Stimulated activated naive CD4-positive, alpha-beta T cell (primary cell): ENCODE results near the gene F7.
"Not testable (repeated sequence)": the region's sequence is repeated elsewhere in the genome, so short reads cannot be mapped to it uniquely, and the experiment has no call there.

Experiments
- DNase-seq, 6 experiments: peaks; one replicate each; lab custom pipeline; 2025; lab: John Stamatoyannopoulos, UW

F7 gene

GRCh38 chr13:113153810-113154748, 48.5 kb downstream of the F7 start:
- peak; percentile 62 to 82 (median 72) for DNase-seq

GRCh38 chr13:113155201-113155600, 49.6 kb downstream of the F7 start:
- no peak for DNase-seq

GRCh38 chr13:113155982-113156655, 50.5 kb downstream of the F7 start:
- DNase-seq = no peak

- no peak for DNase-seq
Observed at GRCh38 chr13:113157206-113157928, 51.8 kb downstream of the F7 start.

DNA sequence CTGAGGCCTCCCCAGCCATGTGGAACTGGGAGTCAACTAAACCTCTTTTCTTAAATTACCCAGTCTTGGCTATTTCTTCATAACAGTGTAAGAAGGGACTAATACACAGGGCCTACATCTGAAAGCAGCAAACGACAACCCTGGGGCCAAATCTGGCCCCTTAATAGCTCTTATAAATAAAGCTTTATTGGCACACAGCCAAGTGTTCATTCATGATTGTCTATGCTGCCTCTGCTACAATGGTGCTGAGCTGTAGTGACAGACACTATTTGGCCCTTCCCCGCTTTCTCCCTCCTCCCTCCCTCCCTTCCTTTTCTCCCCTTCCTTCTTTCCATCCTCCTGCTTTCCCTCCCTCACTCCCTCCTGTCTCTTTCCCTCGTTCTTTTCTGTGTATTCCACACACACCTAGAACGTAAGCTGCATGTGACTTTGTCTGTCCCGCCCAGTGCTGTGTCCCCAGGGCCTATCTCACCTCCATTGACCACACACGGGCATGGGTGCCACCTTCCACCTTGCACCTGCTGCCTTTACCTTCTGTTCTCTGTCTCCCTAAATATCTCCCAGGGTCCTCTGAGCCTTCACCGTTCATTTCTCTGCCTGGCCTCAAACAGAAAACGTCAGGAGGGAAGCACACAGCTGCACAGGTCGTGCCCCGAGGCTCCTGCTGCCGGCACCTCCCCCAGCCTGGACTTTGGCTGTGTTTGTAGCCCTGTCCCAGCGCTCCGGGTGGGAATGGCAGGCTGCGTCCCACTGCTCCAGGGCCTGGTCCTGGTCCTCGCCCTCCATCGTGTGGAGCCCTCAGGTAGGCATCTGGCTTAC, 52.5 kb downstream of the F7 start, which contains the start of gene PROZ:
Gene PROZ, plus strand, starts transcription at position 720 of the 819 bp plus-strand sequence. Its CDS starts 13 bp downstream, at position 733.
- DNase-seq = no peak

DNA sequence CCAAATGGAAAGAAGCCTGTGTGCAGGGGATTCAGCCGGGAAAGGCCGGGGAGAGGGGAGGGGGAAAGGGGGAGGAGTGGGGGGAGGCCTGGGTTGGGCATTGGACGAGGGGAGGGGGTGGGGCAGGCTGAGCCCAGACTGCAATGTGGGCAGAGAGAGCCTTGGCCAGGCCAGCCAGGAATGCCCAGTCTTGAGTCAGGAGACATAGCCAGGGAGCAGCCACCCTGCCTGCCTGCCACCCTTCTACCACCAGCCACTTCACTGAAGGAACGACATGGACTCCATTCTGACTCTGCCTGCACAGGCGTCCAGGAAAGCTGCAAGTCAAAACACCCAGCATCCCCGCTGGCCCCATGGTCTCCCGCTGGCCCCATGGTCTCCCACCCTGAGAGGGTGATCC, 53.4 kb downstream of the F7 start:
- no peak for DNase-seq

- DNase-seq = no peak
Observed at GRCh38 chr13:113159701-113160100, 54.1 kb downstream of the F7 start.

GRCh38 chr13:113160983-113161382, 55.4 kb downstream of the F7 start:
- no peak for DNase-seq

DNA sequence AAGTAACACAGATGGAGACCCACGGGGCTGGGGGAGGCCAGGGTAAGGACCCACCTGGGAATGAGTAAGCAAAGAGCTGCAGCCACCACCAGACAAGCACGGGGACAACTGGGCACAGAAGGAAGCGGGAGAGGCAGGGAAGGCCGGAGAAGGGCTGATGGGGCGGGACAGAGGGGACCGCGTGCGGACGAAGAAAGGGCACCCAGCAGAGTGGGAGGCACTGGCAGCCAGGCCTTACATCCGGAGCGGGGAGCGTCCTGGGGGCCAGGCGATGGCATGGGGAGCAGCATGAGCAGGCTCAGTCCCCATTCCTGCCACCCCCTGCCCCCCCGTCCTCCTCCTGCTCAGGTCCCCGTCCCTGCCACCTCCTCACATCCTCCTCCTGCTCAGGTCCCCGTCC, 55.8 kb downstream of the F7 start:
- DNase-seq = no peak

DNA sequence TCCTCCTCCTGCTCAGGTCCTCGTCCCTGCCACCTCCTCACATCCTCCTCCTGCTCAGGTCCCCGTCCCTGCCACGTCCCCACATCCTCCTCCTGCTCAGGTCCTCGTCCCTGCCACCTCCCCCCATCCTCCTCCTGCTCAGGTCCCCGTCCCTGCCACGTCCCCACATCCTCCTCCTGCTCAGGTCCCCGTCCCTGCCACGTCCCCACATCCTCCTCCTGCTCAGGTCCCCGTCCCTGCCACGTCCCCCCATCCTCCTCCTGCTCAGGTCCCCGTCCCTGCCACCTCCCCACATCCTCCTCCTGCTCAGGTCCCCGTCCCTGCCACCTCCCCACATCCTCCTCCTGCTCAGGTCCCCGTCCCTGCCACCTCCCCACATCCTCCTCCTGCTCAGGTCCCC, 56.4 kb downstream of the F7 start:
- not testable (repeated sequence) for DNase-seq

DNA sequence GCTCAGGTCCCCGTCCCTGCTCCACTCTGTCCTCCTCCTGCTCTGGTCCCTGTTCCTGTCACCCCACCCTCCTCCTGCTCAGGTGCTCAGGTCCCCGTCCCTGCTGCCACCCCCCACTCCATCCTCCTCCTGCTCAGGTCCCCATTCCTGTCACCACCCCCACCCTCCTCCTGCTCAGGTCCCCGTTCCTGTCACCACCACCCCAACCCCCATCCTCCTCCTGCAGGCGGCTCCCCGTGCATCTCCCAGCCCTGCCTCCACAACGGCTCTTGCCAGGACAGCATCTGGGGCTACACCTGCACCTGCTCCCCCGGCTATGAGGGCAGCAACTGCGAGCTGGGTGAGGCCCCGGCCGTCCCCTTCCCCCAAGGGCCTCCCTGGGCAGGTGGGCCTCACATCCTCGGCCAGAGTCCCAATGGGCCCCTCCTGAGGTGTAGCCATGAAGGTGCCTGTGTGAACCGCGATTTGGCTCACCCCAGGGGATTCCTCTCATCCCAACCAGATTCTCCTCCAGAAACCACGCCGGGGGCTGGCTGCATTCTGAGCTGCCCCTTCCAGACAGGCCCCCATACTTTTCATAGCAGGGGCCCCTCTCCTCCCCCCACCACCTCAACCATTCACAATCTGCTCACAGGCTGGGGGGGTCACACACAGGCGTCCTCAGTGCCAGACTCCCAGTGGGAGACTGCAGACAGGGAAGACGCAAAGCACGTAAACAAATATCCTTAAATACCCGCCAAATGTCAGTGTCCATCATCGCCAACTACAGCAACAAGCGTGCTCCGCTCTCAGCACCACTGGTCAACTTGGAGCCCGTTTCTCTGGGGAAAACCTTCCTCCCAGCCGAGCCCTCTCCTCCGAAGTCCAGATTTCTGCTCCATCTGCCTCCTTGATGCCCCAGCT, 57.4 kb downstream of the F7 start:
- peak in 2 of 6 experiments; percentile 22 to 32 for DNase-seq

DNA sequence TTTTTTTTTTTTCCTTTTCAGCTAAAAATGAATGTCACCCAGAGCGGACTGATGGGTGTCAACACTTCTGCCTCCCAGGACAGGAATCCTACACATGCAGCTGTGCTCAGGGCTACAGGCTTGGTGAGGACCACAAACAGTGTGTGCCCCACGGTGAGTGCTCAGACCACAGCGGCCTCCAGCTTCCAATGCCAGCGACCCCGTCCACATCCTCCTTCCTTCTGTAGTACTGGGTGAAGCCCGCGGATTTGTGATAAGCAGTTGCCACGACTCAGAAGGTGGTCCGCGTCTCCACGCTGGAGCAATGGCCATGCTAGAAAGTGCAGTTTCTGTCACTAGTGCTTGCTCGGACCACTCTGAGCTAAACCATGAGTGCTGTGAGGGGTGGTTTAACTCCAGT, 58.9 kb downstream of the F7 start:
- DNase-seq = no peak

DNA sequence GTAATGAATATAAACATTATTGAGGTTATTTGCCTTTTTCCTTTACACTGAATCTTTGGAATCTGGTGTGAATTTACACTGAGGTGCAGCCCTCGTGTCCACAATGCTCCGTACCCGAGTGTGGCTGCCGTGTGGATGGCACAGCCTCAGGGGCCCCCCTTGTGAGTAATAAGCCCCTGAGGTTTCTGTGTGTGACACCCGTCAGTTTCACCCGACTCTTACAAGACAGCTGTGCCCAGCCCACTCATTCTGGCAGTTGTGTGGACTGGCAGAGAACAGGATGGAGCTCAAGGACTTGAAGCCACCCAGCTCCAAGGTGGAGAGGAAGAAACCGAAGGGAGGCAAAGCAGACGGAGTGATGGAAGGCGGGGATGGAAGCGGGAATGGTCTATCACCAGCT, 60.7 kb downstream of the F7 start:
- DNase-seq = no peak

DNA sequence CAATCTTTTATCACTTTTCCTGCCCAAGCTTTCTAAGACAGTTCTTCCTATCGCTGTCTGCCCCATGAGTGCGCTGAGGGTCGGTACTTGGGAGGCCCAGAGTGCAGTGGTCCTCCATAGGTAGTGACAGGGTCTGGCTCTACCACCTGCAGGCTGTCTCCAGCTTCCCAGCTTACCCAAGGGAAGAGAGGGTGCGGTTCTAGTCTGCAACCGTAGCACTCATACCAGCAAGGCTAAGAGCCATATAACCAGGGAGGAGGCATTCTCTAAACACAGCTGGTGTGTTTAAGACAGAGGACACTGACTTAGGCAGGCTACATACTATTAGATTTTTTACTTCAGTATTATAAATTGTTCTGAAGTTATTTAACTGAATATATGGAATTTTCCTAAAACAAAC, 61.1 kb downstream of the F7 start:
- no peak for DNase-seq

DNA sequence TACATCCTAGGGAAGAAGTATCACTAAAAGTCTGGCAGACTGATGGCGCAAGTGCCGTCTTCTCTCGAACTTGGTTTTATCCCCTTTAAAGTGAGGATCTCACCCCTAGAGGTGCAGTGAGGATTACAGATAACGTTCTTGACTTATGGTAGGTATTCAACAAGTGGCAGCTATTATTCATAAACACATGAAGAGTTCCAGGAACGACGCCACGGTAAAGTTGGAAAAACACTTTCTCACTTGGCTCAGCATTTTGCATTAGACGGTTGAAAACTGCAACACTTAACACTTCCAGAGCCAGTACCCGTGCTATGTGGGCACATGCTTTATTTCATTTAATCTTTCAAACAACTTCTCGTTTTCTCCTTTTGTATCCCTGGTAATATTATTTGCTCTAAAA, 61.6 kb downstream of the F7 start:
- DNase-seq = no peak

GRCh38 chr13:113167575-113167974, 62.0 kb downstream of the F7 start:
- no peak for DNase-seq

GRCh38 chr13:113168211-113168610, 62.6 kb downstream of the F7 start:
- DNase-seq = no peak

DNA sequence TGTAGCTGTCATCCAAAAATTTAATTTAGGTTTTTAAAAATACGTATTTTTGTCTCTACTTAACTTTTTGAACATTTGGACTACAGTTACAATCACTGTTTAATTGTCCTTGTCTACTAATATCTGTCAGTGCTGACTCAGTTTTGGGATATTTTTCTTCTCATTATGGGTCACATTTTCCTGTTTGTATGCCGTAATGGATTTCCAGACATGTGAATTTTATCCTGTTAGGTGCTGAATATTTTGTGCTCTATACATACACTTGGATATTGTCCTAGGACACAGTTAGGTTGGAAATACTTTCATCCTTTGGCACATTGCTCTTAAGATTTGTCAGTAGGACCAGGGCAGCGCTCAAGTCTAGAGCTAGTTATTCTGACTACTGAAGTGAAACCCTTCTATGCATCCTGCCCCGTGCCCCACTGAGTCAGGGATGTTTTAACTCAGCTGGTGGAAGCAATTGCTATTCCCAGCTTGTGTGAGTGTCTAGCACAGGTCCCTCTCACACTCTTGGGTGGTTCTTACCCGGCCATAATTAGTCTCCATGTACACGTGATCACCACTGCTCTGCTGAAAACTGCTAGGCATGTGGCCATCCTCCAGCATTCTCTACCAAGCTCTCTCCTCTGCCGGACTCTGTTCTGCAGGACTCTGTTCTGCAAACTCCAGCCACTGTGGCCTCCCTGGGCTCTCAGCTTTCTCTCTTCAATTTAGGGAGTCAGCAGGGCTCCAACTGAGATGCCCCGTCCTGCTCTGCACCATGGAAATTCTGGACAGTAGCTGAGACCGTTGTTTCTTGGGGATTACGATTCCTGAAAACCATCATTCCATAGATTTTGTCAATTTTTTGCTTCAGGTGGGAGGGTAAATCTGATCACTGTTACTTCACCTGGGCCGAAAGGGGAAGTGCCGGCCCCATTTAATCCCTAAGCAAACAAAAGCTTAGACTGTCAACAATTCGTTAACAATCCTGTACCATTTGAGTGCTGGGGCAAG, 64.0 kb downstream of the F7 start:
- DNase-seq = no peak
